HG02884 (cell line): ENCODE results near the gene LSMEM2.
"Not testable (repeated sequence)": the region's sequence is repeated elsewhere in the genome, so short reads cannot be mapped to it uniquely, and the experiment has no call there.

ENCODE experiments used
- ATAC-seq: cut with Tn5 transposase; IDR thresholded peaks from one replicate; pipeline ENCODE4 v1.9.1; 2021; ENCODE audit warnings: mild to moderate bottlenecking, moderate library complexity; ENCODE audit not compliant: unreplicated experiment

Gene LSMEM2

GRCh38 chr3:50275996-50276761, 2.7 kb upstream of the LSMEM2 start:
- ATAC-seq: no peak

GRCh38 chr3:50276762-50277101, 2.2 kb upstream of the LSMEM2 start:
- no peak for ATAC-seq

GRCh38 chr3:50278123-50278879, 586 bp upstream of the LSMEM2 start:
- ATAC-seq: no peak

- ATAC-seq: no peak
Measured at GRCh38 chr3:50279255-50280016, 549 bp downstream of the LSMEM2 start.

GRCh38 chr3:50284121-50284520, 5.2 kb downstream of the LSMEM2 start:
- ATAC-seq: not testable (repeated sequence)

DNA sequence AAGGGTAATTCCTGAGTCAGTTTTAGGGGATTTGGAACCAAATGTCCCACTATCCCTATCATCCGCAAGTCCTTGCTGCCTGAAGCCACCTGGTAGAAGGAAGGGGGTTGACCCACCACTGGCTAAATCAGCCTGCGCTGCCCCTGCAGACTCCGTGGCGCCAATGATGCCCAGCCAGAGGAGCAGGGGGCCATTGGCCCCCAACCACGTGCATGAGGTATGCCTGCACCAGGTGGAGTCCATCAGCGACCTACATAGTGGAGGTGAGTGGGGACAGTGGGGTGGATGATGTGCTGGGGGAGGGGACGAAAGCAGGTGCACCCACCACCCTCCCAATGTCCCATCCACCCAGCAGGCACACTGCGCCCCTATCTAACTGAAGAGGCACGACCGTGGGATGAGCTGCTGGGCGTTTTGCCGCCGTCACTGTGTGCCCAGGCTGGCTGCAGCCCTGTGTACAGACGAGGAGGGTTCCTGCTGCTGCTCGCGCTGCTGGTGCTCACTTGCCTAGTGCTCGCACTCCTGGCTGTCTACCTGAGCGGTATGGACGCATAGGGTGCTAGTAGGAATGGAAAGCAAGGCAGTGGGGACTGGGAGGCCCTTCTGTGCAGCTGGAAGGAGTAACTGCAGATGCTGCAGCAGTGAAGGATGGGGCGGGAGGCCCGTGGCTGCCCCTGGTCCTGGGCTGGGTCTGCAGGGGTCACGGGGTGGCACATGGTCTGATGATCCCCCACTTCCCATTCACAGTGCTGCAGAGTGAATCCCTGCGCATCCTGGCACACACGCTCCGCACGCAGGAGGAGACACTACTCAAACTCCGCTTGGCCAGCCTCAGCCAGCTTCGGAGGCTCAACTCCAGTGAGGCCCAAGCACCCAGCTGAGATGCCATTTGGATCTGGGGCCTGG, 7.7 kb downstream of the LSMEM2 start:
- ATAC-seq: no peak

- ATAC-seq: no peak
Measured at GRCh38 chr3:50287262-50287661, 8.4 kb downstream of the LSMEM2 start.

GRCh38 chr3:50288387-50289007, 9.6 kb downstream of the LSMEM2 start:
- ATAC-seq: no peak

DNA sequence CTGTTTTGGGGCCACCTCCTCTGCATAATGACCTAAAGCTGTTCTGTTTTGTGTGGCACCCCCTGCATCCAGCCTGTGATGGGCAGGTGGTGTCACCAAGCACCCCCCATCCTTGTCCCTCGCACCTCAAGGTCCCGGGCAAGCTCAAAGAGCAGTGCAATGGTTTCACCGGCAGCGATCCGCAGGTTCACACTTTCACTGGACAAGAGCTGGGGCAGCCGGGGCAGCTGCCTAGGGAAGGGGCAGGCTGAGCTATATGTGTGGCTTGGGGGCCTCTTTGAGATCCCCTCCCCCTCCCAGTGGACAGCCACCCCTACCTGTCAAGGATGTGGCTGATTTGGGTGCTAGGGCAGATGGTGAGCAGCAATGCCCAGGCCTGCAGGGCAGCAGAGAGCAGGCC, 10.2 kb downstream of the LSMEM2 start:
- ATAC-seq: no peak

DNA sequence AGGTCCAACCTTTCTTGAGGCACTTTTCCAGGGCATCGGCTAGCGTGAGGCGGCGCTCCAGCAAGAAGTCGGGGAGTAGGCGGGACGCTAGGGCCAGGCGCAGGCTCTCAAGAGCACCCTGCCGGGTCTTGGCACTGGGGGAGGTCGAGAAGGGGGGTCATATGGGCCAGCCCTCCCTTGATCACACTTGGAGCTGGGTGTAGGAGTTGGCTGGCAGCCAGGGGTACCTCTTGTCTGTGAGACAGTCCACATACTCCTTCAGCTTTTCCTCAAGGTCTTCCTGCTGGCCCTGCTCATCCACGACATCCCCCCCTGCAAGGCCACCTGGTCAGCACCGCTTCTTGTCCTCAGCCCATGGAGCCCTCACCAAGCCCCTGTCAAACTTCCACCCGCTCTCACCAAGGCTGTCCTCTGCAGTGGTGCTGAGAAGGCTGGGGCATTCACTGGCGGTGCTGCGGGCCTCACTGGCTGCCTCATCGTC, 11.3 kb downstream of the LSMEM2 start:
- no peak for ATAC-seq

GRCh38 chr3:50292159-50293078, 13.5 kb downstream of the LSMEM2 start, which contains the start of gene IFRD2:
TSS of gene IFRD2 (minus strand) at chr3:50292429. CDS start at chr3:50292274, 155 bp downstream.
- peak; percentile 95 for ATAC-seq

DNA sequence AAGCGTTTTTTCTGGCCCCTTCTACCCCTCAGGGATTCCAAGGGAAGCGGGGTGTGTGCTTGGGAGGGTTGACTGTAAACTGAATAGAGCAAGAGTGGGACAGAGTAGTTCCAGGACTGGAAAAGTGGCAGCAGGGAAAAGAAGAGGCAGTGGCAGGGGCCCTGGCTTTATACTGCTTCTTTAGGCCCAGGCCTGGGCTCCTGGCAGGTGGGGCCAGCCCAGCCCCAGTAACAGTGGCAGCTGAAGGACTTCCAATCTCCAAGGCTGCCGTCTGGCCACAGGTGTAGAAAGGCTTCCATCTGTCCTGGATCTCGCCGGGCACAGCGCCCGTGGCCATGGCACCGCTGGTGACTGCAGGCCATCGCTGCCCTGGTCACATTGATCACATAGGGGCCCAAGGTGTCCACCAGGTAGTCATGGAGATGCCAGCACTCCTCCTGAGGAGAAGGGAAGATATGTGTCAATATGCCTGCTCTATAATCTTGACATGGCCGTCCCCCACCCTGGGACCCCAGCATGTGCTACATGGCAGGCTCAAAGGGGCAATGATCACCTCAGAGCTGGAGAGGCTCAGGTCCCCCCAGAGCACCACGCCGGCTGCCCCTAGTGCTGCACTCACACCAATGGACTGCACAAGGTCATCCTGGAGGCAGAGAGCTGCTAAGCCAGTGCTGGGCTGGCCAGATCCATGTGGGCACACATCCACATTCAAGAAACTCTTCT, 14.4 kb downstream of the LSMEM2 start:
- no peak for ATAC-seq

- ATAC-seq: no peak
Measured at GRCh38 chr3:50294089-50294488, 15.2 kb downstream of the LSMEM2 start.

- ATAC-seq: no peak
Measured at GRCh38 chr3:50294492-50295403, 15.9 kb downstream of the LSMEM2 start.

GRCh38 chr3:50295553-50296431, 16.9 kb downstream of the LSMEM2 start:
- no peak for ATAC-seq

DNA sequence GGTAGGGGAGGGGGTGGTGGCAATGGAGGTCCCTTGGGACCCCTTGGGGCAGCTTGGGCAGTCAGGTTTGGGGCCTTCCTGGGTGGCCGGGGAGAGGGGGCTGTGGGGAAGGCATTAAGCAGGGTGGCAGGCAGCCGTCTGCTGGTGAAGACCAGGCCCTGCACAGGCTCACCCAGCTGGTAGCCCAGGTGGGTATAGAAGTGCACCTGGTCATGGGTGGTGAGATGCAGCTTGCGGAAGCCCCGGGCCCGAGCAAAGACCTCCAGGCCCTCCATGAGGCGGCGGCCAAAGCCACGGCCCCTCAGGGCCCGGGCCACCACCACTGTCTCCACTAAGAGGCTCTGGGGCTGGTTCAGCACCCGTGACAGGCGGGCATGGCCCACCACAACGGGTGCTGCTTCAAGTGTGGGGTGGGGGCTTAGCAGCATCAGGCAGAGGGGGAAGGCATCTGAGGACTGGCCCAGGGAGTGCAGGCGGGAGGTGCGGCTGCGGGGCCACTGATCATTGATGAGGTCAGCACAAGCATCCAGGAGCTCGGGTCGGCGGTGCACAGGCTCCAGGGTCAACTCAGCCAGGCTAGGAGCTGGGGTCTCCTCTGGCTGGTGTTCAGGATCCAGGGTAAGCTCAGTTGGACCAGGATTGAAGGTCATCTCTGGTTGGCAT, 18.0 kb downstream of the LSMEM2 start:
- no peak for ATAC-seq
